PC-3 (cell line): ENCODE measurements around the gene DISP3. TPM values are rescaled to one million over a fixed set of nuclear protein-coding genes. Genes with fewer than 3 reads are reported as not detected.

Source experiments
- ATAC-seq: fragments of 200-7000 bp; cut with Tn5 transposase; 2 replicates; pipeline ENCODE4 v1.9.1; 2020; ENCODE audit warnings: mild to moderate bottlenecking, moderate library complexity
- BruUV-seq: library from RNA; stranded (reverse); fragments of 400-500 nt; replicated peaks from 2 replicates; lab custom pipeline; 2021; lab: Mats Ljungman, UMichigan
- CTCF ChIA-PET: fragments of 300-600 bp; sonication (Branson Sonifier 250); formaldehyde crosslinking; loops from one replicate; lab custom pipeline; 2022; ENCODE audit warnings: antibody characterized with exemption; lab: Charles Lee
- POLR2A ChIA-PET: fragments of 300-600 bp; sonication (Branson Sonifier 250); formaldehyde crosslinking; loops from one replicate; lab custom pipeline; 2022; ENCODE audit warnings: antibody characterized with exemption; ENCODE audit not compliant: unreplicated experiment; lab: Charles Lee
- DNase-seq: peaks from one replicate; pipeline ENCODE4 v3.0.0-alpha.2; 2015
- H2AFZ ChIP-seq: fragments of 300-600 bp; sonication (generic); 2 replicates; pipeline ENCODE4 v1.6.0; 2016; ENCODE audit warnings: antibody characterized with exemption, low read length
- H3F3A ChIP-seq: fragments of 300-600 bp; sonication (generic); one replicate; pipeline ENCODE4 v1.6.0; 2017; ENCODE audit warnings: antibody characterized with exemption, low read length, control low read depth, mild to moderate bottlenecking; ENCODE audit not compliant: unreplicated experiment
- H3K27ac ChIP-seq: fragments of 300-600 bp; sonication (generic); 2 replicates; pipeline ENCODE4 v1.5.1; 2016; ENCODE audit warnings: mild to moderate bottlenecking, low read length
- H3K27me3 ChIP-seq: fragments of 300-600 bp; sonication (generic); 2 replicates; pipeline ENCODE4 v1.6.1; 2016; ENCODE audit warnings: low read length, mixed read lengths
- H3K36me3 ChIP-seq: fragments of 300-600 bp; sonication (generic); 2 replicates; pipeline ENCODE4 v1.6.1; 2016; ENCODE audit warnings: low read depth, mixed run types, low read length, mixed read lengths
- H3K4me1 ChIP-seq: fragments of 300-600 bp; sonication (generic); 2 replicates; pipeline ENCODE4 v1.5.1; 2016; ENCODE audit warnings: low read length; ENCODE audit not compliant: insufficient read depth
- H3K4me2 ChIP-seq: fragments of 300-600 bp; sonication (generic); 2 replicates; pipeline ENCODE4 v1.6.0; 2016; ENCODE audit warnings: low read length
- H3K4me3 ChIP-seq: fragments of 300-600 bp; sonication (generic); 2 replicates; pipeline ENCODE4 v1.5.1; 2016; ENCODE audit warnings: mild to moderate bottlenecking, low read length, mixed read lengths
- H3K79me2 ChIP-seq: fragments of 300-600 bp; sonication (generic); 2 replicates; pipeline ENCODE4 v1.6.1; 2017; ENCODE audit warnings: low read length, mixed read lengths
- H3K9ac ChIP-seq: fragments of 300-600 bp; sonication (generic); 2 replicates; pipeline ENCODE4 v1.6.0; 2016; ENCODE audit warnings: mild to moderate bottlenecking, low read length
- H3K9me2 ChIP-seq: fragments of 300-600 bp; sonication (generic); replicated peaks from 2 replicates; pipeline ENCODE4 v1.6.1; 2016; ENCODE audit warnings: mixed run types, low read length, mixed read lengths
- H3K9me3 ChIP-seq: fragments of 300-600 bp; sonication (generic); 2 replicates; pipeline ENCODE4 v1.6.1; 2016; ENCODE audit warnings: low read length, mixed read lengths
- H4K20me1 ChIP-seq: fragments of 300-600 bp; sonication (generic); 2 replicates; pipeline ENCODE4 v1.6.1; 2016; ENCODE audit warnings: low read length, mixed read lengths
- CTCF ChIP-seq: fragments of 300-600 bp; sonication (generic); conservative IDR thresholded peaks from 2 replicates; pipeline ENCODE4 v1.5.1; 2017; ENCODE audit warnings: antibody characterized with exemption, low read depth, mild to moderate bottlenecking, low read length
- EZH2 ChIP-seq: fragments of 300-600 bp; sonication (generic); IDR thresholded peaks from one replicate; pipeline ENCODE4 v1.6.1; 2017; ENCODE audit warnings: antibody characterized with exemption, mild to moderate bottlenecking, low read length; ENCODE audit not compliant: unreplicated experiment
- EZH2phosphoT487 ChIP-seq: fragments of 300-600 bp; sonication (generic); IDR thresholded peaks from 2 replicates; pipeline ENCODE4 v1.6.1; 2018; ENCODE audit warnings: mild to moderate bottlenecking, antibody characterized with exemption, low read length, borderline replicate concordance
- intact Hi-C: fragments of 100-400 bp; cut with micrococcal nuclease; formaldehyde crosslinking; loops from 2 replicates; pipeline ENCODE4 v1.9.0; 2023
- total RNA-seq: library from RNA; depleted of rRNA; stranded (reverse); fragments of >200 nt; gene quantifications from 2 replicates; pipeline ENCODE4 v1.2.3, GENCODE V29; 2014

DISP3 gene
- total RNA-seq, 1 experiment from 2014 or later = 0.40 TPM

DNA sequence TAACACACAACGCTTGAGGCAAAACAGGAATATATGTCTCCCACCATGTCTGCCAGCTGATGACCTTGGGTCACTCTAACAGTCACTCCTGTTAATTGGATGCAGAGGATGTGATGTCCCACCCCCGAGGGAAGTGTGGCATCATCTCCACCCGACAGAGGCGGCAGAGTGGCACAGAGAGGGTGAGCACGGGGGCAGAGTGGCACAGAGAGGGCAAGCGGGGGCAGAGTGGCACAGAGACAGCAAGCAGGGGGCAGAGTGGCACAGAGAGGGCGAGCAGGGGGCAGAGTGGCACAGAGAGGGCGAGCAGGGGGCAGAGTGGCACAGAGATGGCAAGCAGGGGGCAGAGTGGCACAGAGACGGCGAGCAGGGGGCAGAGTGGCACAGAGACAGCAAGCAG, 44.3 kb downstream of the DISP3 start:
- TF ChIP-seq EZH2phosphoT487 = no peak
- TF ChIP-seq CTCF = no peak
- no peak for TF ChIP-seq EZH2
- Histone ChIP-seq H3K9me3 (no peaks in the 10 kb centered on the region), H3K9me2 (no peaks in the 10 kb centered on the region), H4K20me1 (no peaks in the 10 kb centered on the region), H3K27me3 (no peaks in the 10 kb centered on the region), H3K36me3 (no peaks in the 10 kb centered on the region), H3F3A (no peaks in the 10 kb centered on the region), H2AFZ (no peak overlapping the region), H3K4me3 (no peak overlapping the region), H3K27ac (no peak overlapping the region), H3K4me2 (no peak overlapping the region), H3K79me2 (no peaks in the 10 kb centered on the region), H3K4me1 (no peaks in the 10 kb centered on the region), H3K9ac (no peak overlapping the region)
- DNase-seq = no peak
- intact Hi-C loops = no loop called here
- BruUV-seq = no TSS peak
- CTCF ChIA-PET = no interaction called here
- no peak for ATAC-seq
- POLR2A ChIA-PET = no interaction called here

GRCh38 chr1:11523746-11524464, 45.0 kb downstream of the DISP3 start:
- H3K4me2 ChIP-seq = no peak overlapping the region
- POLR2A ChIA-PET = no interaction called here
- H3K27ac ChIP-seq = no peak overlapping the region
- CTCF ChIA-PET = no interaction called here
- no peaks in the 10 kb centered on the region for H3K9me2 ChIP-seq
- H3K9ac ChIP-seq = no peak overlapping the region
- no TSS peak for BruUV-seq
- no peak overlapping the region for H2AFZ ChIP-seq
- DNase-seq = no peak
- H3K27me3 ChIP-seq = no peaks in the 10 kb centered on the region
- no peak for TF ChIP-seq EZH2
- no peak for TF ChIP-seq CTCF
- no peak for TF ChIP-seq EZH2phosphoT487
- H3K79me2 ChIP-seq = no peaks in the 10 kb centered on the region
- no peak overlapping the region for H3K4me3 ChIP-seq
- H3F3A ChIP-seq = no peaks in the 10 kb centered on the region
- H4K20me1 ChIP-seq = no peaks in the 10 kb centered on the region
- H3K36me3 ChIP-seq = no peaks in the 10 kb centered on the region
- no peaks in the 10 kb centered on the region for H3K4me1 ChIP-seq
- ATAC-seq = no peak
- H3K9me3 ChIP-seq = no peaks in the 10 kb centered on the region
- intact Hi-C loops = no loop called here

- ChIA-PET CTCF (no interaction called here), POLR2A (no interaction called here)
- H3K79me2 ChIP-seq = no peaks in the 10 kb centered on the region
- H2AFZ ChIP-seq = no peak overlapping the region
- DNase-seq (no peak), ATAC-seq (no peak)
- no peaks in the 10 kb centered on the region for H3K4me1 ChIP-seq
- H3K27me3 ChIP-seq = no peaks in the 10 kb centered on the region
- H3K4me2 ChIP-seq = no peak overlapping the region
- H3K36me3 ChIP-seq = no peaks in the 10 kb centered on the region
- no peaks in the 10 kb centered on the region for H3F3A ChIP-seq
- H4K20me1 ChIP-seq = no peaks in the 10 kb centered on the region
- no peak overlapping the region for H3K27ac ChIP-seq
- H3K9me2 ChIP-seq = no peaks in the 10 kb centered on the region
- no peaks in the 10 kb centered on the region for H3K9me3 ChIP-seq
- intact Hi-C loops = no loop called here
- no peak overlapping the region for H3K9ac ChIP-seq
- BruUV-seq = no TSS peak
- TF ChIP-seq EZH2phosphoT487 (no peak), CTCF (no peak), EZH2 (no peak)
- H3K4me3 ChIP-seq = no peak overlapping the region
Observed at GRCh38 chr1:11524465-11525150, 45.7 kb downstream of the DISP3 start.
